Measurements from ENCODE around the gene GNA15.

Gene GNA15

GRCh38 chr19:3106509-3107141 lies 29.2 kb upstream of the GNA15 start:
- no peak for DNase-seq (ENCODE audit: low read depth)

- no peak for DNase-seq (ENCODE audit: low read depth)
Measured at GRCh38 chr19:3107658-3108057, 28.2 kb upstream of the GNA15 start.

- DNase-seq (ENCODE audit: low read depth) = peak; percentile 61
Measured at GRCh38 chr19:3108775-3109174, 27.1 kb upstream of the GNA15 start.

- DNase-seq (ENCODE audit: low read depth) = no peak
Measured at GRCh38 chr19:3109491-3109890, 26.3 kb upstream of the GNA15 start.

GRCh38 chr19:3110126-3110825 lies 25.6 kb upstream of the GNA15 start:
- DNase-seq (ENCODE audit: low read depth) = no peak

- DNase-seq (ENCODE audit: low read depth) = no peak
Measured at GRCh38 chr19:3111586-3112247, 24.1 kb upstream of the GNA15 start.

- no peak for DNase-seq (ENCODE audit: low read depth)
Measured at GRCh38 chr19:3112375-3113099, 23.3 kb upstream of the GNA15 start.

- DNase-seq (ENCODE audit: low read depth) = no peak
Measured at GRCh38 chr19:3113100-3114017, 22.5 kb upstream of the GNA15 start.

- DNase-seq (ENCODE audit: low read depth) = no peak
Measured at GRCh38 chr19:3114018-3114726, 21.7 kb upstream of the GNA15 start.

GRCh38 chr19:3114811-3115210 lies 21.0 kb upstream of the GNA15 start:
- no peak for DNase-seq (ENCODE audit: low read depth)

- no peak for DNase-seq (ENCODE audit: low read depth)
Measured at GRCh38 chr19:3115411-3115810, 20.4 kb upstream of the GNA15 start.

GRCh38 chr19:3115916-3116602 lies 19.8 kb upstream of the GNA15 start:
- no peak for DNase-seq (ENCODE audit: low read depth)

- DNase-seq (ENCODE audit: low read depth) = no peak
Measured at GRCh38 chr19:3116621-3117020, 19.2 kb upstream of the GNA15 start.

- DNase-seq (ENCODE audit: low read depth) = no peak
Measured at GRCh38 chr19:3117716-3118115, 18.1 kb upstream of the GNA15 start.

GRCh38 chr19:3118232-3119070 lies 17.4 kb upstream of the GNA15 start:
- no peak for DNase-seq (ENCODE audit: low read depth)

GRCh38 chr19:3119071-3119595 lies 16.7 kb upstream of the GNA15 start:
- no peak for DNase-seq (ENCODE audit: low read depth)

GRCh38 chr19:3119693-3120380 lies 16.0 kb upstream of the GNA15 start:
- no peak for DNase-seq (ENCODE audit: low read depth)

- no peak for DNase-seq (ENCODE audit: low read depth)
Measured at GRCh38 chr19:3120611-3121276, 15.1 kb upstream of the GNA15 start.
